IPS-18a (cell line): ENCODE data around the gene CNTN4.

ENCODE experiments used
- H3K27ac ChIP-seq: one replicate; pipeline ENCODE4 v1.5.1; 2013; ENCODE audit warnings: low read length
- H3K27me3 ChIP-seq: one replicate; pipeline ENCODE4 v1.6.1; 2013; ENCODE audit warnings: mild to moderate bottlenecking, low read length; ENCODE audit not compliant: control insufficient read depth, insufficient read depth
- H3K36me3 ChIP-seq: one replicate; pipeline ENCODE4 v1.6.1; 2013; ENCODE audit warnings: low read depth, low read length; ENCODE audit not compliant: control insufficient read depth
- H3K4me1 ChIP-seq: one replicate; pipeline ENCODE4 v1.6.1; 2013; ENCODE audit warnings: low read depth, low read length; ENCODE audit not compliant: control insufficient read depth
- H3K4me3 ChIP-seq: one replicate; pipeline ENCODE4 v1.5.1; 2013; ENCODE audit warnings: low read length
- H3K9ac ChIP-seq: one replicate; pipeline ENCODE4 v1.6.1; 2013; ENCODE audit warnings: mild to moderate bottlenecking, low read length, moderate library complexity
- H3K9me3 ChIP-seq: one replicate; pipeline ENCODE4 v1.6.1; 2013; ENCODE audit warnings: low read depth, low read length; ENCODE audit not compliant: control insufficient read depth

The CNTN4 gene

GRCh38 chr3:2614578-2614977 is 515.9 kb downstream of the CNTN4 start:
- Histone ChIP-seq H3K9me3 (no peaks in the 10 kb centered on the region), H3K36me3 (no peaks in the 10 kb centered on the region), H3K27ac (no peak overlapping the region), H3K4me3 (no peak overlapping the region), H3K4me1 (peaks cover 3% of the 10 kb centered on the region), H3K27me3 (no peaks in the 10 kb centered on the region), H3K9ac (no peak overlapping the region)

GRCh38 chr3:2615080-2615479 is 516.4 kb downstream of the CNTN4 start:
- Histone ChIP-seq H3K27me3 (no peaks in the 10 kb centered on the region), H3K4me1 (peaks cover 3% of the 10 kb centered on the region), H3K9ac (no peak overlapping the region), H3K4me3 (no peak overlapping the region), H3K27ac (no peak overlapping the region), H3K9me3 (no peaks in the 10 kb centered on the region), H3K36me3 (no peaks in the 10 kb centered on the region)

GRCh38 chr3:2623436-2623835 is 524.8 kb downstream of the CNTN4 start:
- Histone ChIP-seq H3K4me3 (no peak overlapping the region), H3K9me3 (no peaks in the 10 kb centered on the region), H3K4me1 (no peaks in the 10 kb centered on the region), H3K27ac (no peak overlapping the region), H3K36me3 (no peaks in the 10 kb centered on the region), H3K9ac (no peak overlapping the region), H3K27me3 (no peaks in the 10 kb centered on the region)

- Histone ChIP-seq H3K9ac (no peak overlapping the region), H3K27me3 (no peaks in the 10 kb centered on the region), H3K27ac (no peak overlapping the region), H3K4me3 (no peak overlapping the region), H3K4me1 (no peaks in the 10 kb centered on the region), H3K9me3 (no peaks in the 10 kb centered on the region), H3K36me3 (no peaks in the 10 kb centered on the region)
Observed at GRCh38 chr3:2628117-2628516, 529.5 kb downstream of the CNTN4 start.

GRCh38 chr3:2635511-2635910 is 536.8 kb downstream of the CNTN4 start:
- Histone ChIP-seq H3K9ac (no peak overlapping the region), H3K9me3 (no peaks in the 10 kb centered on the region), H3K4me3 (no peak overlapping the region), H3K4me1 (no peaks in the 10 kb centered on the region), H3K27ac (no peak overlapping the region), H3K36me3 (no peaks in the 10 kb centered on the region), H3K27me3 (no peaks in the 10 kb centered on the region)

DNA sequence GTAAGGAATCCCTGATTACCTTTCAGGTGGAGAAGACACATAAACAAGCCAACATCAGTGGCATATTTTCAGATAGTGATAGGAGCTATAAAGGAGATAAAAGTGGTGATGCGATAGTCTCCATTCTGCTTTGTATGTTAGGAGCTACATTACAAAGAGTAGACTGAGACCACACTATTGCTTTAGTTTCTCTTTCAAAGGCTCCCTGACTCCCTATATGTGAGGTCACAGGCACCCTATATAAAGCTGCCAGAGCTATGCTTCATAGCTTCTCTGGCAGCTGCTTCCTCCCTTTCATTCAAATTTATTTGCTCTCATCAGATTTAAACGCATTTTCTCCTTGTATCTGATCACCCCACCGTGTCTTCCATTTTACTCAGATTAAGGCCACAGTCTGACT is 544.9 kb downstream of the CNTN4 start:
- Histone ChIP-seq H3K36me3 (no peaks in the 10 kb centered on the region), H3K4me1 (no peaks in the 10 kb centered on the region), H3K9ac (no peak overlapping the region), H3K9me3 (no peaks in the 10 kb centered on the region), H3K27ac (no peak overlapping the region), H3K4me3 (no peak overlapping the region), H3K27me3 (no peaks in the 10 kb centered on the region)

- Histone ChIP-seq H3K4me1 (no peaks in the 10 kb centered on the region), H3K9ac (no peak overlapping the region), H3K36me3 (no peaks in the 10 kb centered on the region), H3K4me3 (no peak overlapping the region), H3K9me3 (no peaks in the 10 kb centered on the region), H3K27me3 (no peaks in the 10 kb centered on the region), H3K27ac (no peak overlapping the region)
Observed at GRCh38 chr3:2645001-2645400, 546.3 kb downstream of the CNTN4 start.

DNA sequence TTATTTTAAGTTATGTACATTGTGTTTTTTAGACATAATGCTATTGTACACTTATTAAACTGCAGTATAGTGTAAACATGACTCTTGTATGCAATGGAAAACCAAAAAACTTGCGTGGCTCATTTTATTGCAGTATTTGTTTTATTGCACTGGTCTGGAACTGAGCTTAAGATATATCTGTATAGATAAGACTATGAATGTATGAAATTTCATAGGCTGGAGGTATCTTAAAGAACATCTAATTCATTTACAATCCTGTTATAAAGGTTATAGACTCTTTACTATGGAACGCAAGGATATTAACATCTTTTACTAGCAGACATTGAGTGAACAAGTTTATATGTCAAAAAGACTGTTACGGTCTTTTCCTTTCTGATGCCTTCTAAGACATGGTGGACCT is 552.1 kb downstream of the CNTN4 start:
- H3K9me3 ChIP-seq: no peaks in the 10 kb centered on the region
- no peak overlapping the region for H3K9ac ChIP-seq
- H3K27ac ChIP-seq: no peak overlapping the region
- peaks cover 36% of the 10 kb centered on the region for H3K4me1 ChIP-seq
- H3K27me3 ChIP-seq: no peaks in the 10 kb centered on the region
- no peak overlapping the region for H3K4me3 ChIP-seq
- no peaks in the 10 kb centered on the region for H3K36me3 ChIP-seq

DNA sequence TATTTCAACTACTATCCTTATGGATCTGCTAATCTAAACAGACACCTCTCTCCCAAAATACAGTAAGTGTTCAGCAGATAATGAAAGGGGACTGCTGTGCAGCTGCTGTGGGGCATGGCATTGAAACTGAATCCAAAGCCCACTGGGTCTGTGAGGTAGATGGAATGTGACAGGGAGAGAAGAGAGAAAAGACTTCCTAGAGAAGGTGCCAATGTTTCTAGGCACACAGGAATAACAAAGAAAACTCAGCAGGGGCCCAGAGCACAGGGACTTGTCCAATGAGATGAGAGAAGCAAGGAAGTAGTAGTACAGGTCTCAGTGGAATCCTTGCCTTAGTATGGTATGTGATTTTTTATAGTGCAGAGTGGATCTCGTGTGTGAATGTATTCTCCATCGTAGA is 553.7 kb downstream of the CNTN4 start:
- Histone ChIP-seq H3K36me3 (no peaks in the 10 kb centered on the region), H3K4me3 (no peak overlapping the region), H3K27me3 (no peaks in the 10 kb centered on the region), H3K27ac (no peak overlapping the region), H3K4me1 (peaks cover 52% of the 10 kb centered on the region), H3K9me3 (no peaks in the 10 kb centered on the region), H3K9ac (no peak overlapping the region)

GRCh38 chr3:2653706-2654105 is 555.0 kb downstream of the CNTN4 start:
- Histone ChIP-seq H3K27me3 (no peaks in the 10 kb centered on the region), H3K4me3 (no peak overlapping the region), H3K9ac (no peak overlapping the region), H3K4me1 (peaks cover 54% of the 10 kb centered on the region), H3K36me3 (no peaks in the 10 kb centered on the region), H3K9me3 (no peaks in the 10 kb centered on the region), H3K27ac (peak overlapping the region; percentile 40)

- H3K27me3 ChIP-seq: no peaks in the 10 kb centered on the region
- peaks cover 60% of the 10 kb centered on the region for H3K4me1 ChIP-seq
- no peak overlapping the region for H3K27ac ChIP-seq
- no peaks in the 10 kb centered on the region for H3K36me3 ChIP-seq
- H3K9ac ChIP-seq: no peak overlapping the region
- no peak overlapping the region for H3K4me3 ChIP-seq
- no peaks in the 10 kb centered on the region for H3K9me3 ChIP-seq
Observed at GRCh38 chr3:2655229-2655701, 556.6 kb downstream of the CNTN4 start.

- no peaks in the 10 kb centered on the region for H3K36me3 ChIP-seq
- no peak overlapping the region for H3K27ac ChIP-seq
- H3K4me1 ChIP-seq: peaks cover 61% of the 10 kb centered on the region
- no peak overlapping the region for H3K9ac ChIP-seq
- H3K4me3 ChIP-seq: no peak overlapping the region
- no peaks in the 10 kb centered on the region for H3K9me3 ChIP-seq
- no peaks in the 10 kb centered on the region for H3K27me3 ChIP-seq
Observed at GRCh38 chr3:2656806-2657777, 558.4 kb downstream of the CNTN4 start.
